Suprapubic skin (tissue), 4 donors: ENCODE measurements around the gene LIG4. TPM values are rescaled to one million over a fixed set of nuclear protein-coding genes. Genes with fewer than 3 reads are reported as not detected.

Source experiments
- DNase-seq, 2 donors: peaks; one replicate each; pipeline ENCODE4 v3.0.0-alpha.2; 2019; ENCODE audit warnings: low spot score in 2 of 2
- H3K27ac ChIP-seq: fragments of 200-600 bp; sonication (generic); one replicate; pipeline ENCODE4 v1.5.1; 2019
- H3K27me3 ChIP-seq: fragments of 200-600 bp; sonication (generic); one replicate; pipeline ENCODE4 v1.5.1; 2019
- H3K36me3 ChIP-seq: fragments of 200-600 bp; sonication (generic); one replicate; pipeline ENCODE4 v1.5.1; 2019
- H3K4me1 ChIP-seq: fragments of 200-600 bp; sonication (generic); one replicate; pipeline ENCODE4 v1.5.1; 2019
- H3K4me3 ChIP-seq: fragments of 200-600 bp; sonication (generic); one replicate; pipeline ENCODE4 v1.5.1; 2019; ENCODE audit warnings: mild to moderate bottlenecking
- H3K9me3 ChIP-seq: fragments of 200-600 bp; sonication (generic); one replicate; pipeline ENCODE4 v1.5.1; 2019
- EP300 ChIP-seq: sonication (generic); formaldehyde crosslinking; IDR thresholded peaks from one replicate; pipeline ENCODE4 v1.6.1; 2017; ENCODE audit warnings: antibody characterized with exemption
- POLR2A ChIP-seq, 2 donors: fragments of 450-650 bp; IDR thresholded peaks; one replicate each; pipeline ENCODE4 v1.6.1; 2017; ENCODE audit warnings: antibody characterized with exemption in 2 of 2, mild to moderate bottlenecking in 2 of 2, moderate library complexity in 2 of 2
- POLR2AphosphoS5 ChIP-seq, 3 donors: sonication (generic); formaldehyde crosslinking; IDR thresholded peaks; one replicate each; pipeline ENCODE4 v1.6.1; 2017; ENCODE audit warnings: antibody characterized with exemption in 3 of 3
- whole genome bisulfite sequencing: methylation state at CpG from one replicate; pipeline ENCODE4 v1.1.5; 2018; 5-methylcytosine and 5-hydroxymethylcytosine counted together
- total RNA-seq, 4 donors: library from RNA; depleted of rRNA; stranded (reverse); fragments of >200 nt; gene quantifications; one replicate each; pipeline ENCODE4 v1.1.0, GENCODE V29; 2016
- TF ChIP-seq, protein P1 (sequence below), 2 donors: fragments of 200-600 bp in 1 of 2; fragments of 450-650 bp in 1 of 2; sonication (generic) in 1 of 2; IDR thresholded peaks; one replicate each; pipeline ENCODE4 v1.5.1; 2016 to 2019; ENCODE audit warnings: antibody characterized with exemption in 2 of 2, mild to moderate bottlenecking in 1 of 2, moderate library complexity in 1 of 2

LIG4 gene
- total RNA-seq, 4 donors from 2014 or later = 5.2 to 8.0 (median 6.5) TPM

DNA sequence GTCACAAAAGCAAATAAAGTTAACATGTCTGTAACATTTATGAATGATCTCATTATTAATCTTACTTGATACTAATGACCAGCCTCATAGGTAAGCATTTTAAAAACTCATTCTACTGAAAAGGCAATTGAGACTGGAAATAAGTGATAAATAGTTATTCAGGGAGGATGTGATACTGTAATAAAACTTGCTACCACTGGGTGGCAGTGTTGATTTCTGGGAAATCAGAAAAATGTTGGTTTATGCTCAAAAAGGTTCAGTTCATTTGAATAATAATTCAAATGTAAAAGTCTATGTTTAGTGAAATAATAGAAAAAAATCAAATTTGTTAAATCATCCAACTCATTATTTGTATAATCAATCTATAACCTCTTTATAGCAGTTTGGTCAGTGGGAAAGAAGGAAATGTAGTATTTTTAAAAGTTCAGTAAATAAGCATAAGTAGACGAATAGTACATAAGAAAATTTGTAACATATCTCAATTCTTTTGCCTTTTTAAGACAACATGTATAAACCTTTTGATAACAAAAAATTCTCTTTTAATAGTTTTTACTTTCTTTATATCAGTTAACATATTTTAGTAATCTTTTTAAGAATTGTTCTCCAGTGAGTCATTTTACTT is 12.4 kb upstream of the LIG4 start:
- 86% methylated on average over 1 of the region's 1 CpG for WGBS
- H3K4me1 ChIP-seq = peaks cover 7% of the 10 kb centered on the region

DNA sequence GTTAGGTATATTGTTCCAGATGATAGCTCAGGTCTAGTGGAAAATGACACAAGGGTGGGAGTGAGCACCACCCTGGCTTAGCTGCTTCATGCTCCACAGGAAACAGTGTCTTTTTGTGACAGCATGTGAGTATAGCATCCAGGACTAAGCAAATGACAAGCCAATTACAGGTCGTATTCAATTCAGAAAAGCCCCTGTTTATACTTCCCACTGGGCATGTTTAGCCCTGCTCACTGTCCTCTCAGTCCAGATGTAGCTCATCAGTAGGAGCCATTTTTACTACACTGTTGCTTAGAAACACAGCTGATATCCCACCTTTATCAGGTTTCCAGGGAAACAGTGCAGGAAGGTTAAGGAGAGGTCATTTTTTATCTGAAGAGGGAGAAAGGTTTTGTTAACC is 10.8 kb upstream of the LIG4 start:
- H3K4me3 ChIP-seq = no peak overlapping the region
- H3K36me3 ChIP-seq = no peaks in the 10 kb centered on the region
- no peak for DNase-seq
- H3K27ac ChIP-seq = no peak overlapping the region
- TF ChIP-seq POLR2AphosphoS5 (IDR thresholded peaks at IDR 0.05) (no peak), POLR2A (IDR thresholded peaks at IDR 0.05) (no peak), EP300 (no peak)
- TF ChIP-seq, protein P1, sequence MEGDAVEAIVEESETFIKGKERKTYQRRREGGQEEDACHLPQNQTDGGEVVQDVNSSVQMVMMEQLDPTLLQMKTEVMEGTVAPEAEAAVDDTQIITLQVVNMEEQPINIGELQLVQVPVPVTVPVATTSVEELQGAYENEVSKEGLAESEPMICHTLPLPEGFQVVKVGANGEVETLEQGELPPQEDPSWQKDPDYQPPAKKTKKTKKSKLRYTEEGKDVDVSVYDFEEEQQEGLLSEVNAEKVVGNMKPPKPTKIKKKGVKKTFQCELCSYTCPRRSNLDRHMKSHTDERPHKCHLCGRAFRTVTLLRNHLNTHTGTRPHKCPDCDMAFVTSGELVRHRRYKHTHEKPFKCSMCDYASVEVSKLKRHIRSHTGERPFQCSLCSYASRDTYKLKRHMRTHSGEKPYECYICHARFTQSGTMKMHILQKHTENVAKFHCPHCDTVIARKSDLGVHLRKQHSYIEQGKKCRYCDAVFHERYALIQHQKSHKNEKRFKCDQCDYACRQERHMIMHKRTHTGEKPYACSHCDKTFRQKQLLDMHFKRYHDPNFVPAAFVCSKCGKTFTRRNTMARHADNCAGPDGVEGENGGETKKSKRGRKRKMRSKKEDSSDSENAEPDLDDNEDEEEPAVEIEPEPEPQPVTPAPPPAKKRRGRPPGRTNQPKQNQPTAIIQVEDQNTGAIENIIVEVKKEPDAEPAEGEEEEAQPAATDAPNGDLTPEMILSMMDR (IDR thresholded peaks at IDR 0.05) = no peak
- peaks cover 7% of the 10 kb centered on the region for H3K4me1 ChIP-seq
- H3K27me3 ChIP-seq = no peaks in the 10 kb centered on the region
- 0% methylated on average over 1 of the region's 1 CpG for WGBS
- H3K9me3 ChIP-seq = no peaks in the 10 kb centered on the region

More for the DNA sequence above, 12.4 kb upstream of the LIG4 start:
- no peaks in the 10 kb centered on the region for H3K9me3 ChIP-seq
- TF ChIP-seq POLR2AphosphoS5 (IDR thresholded peaks at IDR 0.05) = no peak
- TF ChIP-seq EP300 = no peak
- TF ChIP-seq POLR2A (IDR thresholded peaks at IDR 0.05) = no peak
- TF ChIP-seq, protein P1 (IDR thresholded peaks at IDR 0.05) = peak; percentile 52 to 68
- H3K27ac ChIP-seq = no peak overlapping the region
- no peak for DNase-seq
- no peaks in the 10 kb centered on the region for H3K36me3 ChIP-seq
- no peak overlapping the region for H3K4me3 ChIP-seq
- H3K27me3 ChIP-seq = no peaks in the 10 kb centered on the region

DNA sequence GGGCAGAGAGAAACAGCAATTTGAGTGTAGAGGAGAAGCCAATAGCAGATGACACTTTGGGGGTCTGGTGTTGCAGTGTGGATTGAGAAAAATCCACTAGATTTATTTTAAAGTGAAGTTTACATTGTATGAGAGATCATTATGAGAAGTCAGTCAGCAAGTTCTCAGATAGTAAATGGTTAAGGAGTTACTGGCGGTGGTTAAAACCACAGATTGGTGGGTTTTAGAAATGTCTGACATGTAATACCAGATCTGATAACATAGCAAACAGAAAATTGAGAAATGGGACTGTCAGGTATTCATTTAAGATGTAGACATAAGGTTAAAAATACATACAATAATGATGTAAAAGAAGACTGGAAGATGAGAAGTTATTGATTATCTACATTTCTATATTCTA is 10.1 kb upstream of the LIG4 start:
- 59% methylated on average over 1 of the region's 1 CpG for WGBS
- Histone ChIP-seq H3K27me3 (no peaks in the 10 kb centered on the region), H3K27ac (no peak overlapping the region), H3K4me3 (no peak overlapping the region), H3K36me3 (no peaks in the 10 kb centered on the region), H3K9me3 (no peaks in the 10 kb centered on the region), H3K4me1 (peaks cover 9% of the 10 kb centered on the region)
- DNase-seq = no peak
- no peak for TF ChIP-seq POLR2A (IDR thresholded peaks at IDR 0.05)
- TF ChIP-seq, protein P1 (IDR thresholded peaks at IDR 0.05) = no peak
- no peak for TF ChIP-seq POLR2AphosphoS5 (IDR thresholded peaks at IDR 0.05)
- no peak for TF ChIP-seq EP300

DNA sequence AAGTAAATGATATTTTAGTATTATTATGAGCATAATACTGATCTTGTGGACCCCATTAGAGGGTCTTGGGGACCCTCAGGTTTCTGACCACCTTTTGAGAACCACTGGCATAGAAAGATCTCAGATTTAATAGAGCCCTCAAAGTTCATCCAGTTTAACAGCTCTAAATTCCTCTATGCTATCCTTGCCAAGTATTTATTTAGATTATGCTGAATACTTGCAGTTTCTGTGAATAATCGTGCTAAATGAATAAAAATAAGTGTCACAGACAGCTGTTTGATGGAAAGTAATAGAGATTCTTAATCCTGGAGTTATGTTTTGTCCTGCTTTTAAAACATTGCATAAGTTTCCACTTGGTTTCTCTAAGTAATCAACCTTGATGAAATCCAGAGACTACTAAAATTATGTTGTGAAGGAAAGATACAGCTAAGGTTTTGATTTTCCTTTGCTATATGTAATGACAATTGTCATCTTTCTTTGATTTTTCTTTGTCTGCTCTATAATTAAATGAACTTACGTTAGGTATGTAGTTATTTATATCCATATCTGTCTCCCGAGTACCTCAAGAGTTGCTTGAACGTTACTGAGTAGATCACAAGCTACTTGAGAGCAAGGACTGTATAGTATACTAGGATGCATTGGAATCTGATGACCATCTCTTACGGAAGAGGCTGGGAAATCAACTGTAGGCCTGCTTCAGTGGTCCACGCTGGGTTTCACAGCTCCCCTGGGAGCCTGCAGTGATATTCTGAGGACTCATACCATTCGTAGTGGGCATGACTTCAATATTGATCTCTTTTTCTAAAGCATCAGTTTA is 8.6 kb upstream of the LIG4 start:
- TF ChIP-seq POLR2AphosphoS5 (IDR thresholded peaks at IDR 0.05) = no peak
- no peak for TF ChIP-seq EP300
- no peak for TF ChIP-seq POLR2A (IDR thresholded peaks at IDR 0.05)
- TF ChIP-seq, protein P1 (IDR thresholded peaks at IDR 0.05) = no peak
- H3K27me3 ChIP-seq = no peaks in the 10 kb centered on the region
- no peaks in the 10 kb centered on the region for H3K9me3 ChIP-seq
- peaks cover 25% of the 10 kb centered on the region for H3K4me1 ChIP-seq
- no peak for DNase-seq
- 82% methylated on average over 7 of the region's 7 CpGs for WGBS
- no peak overlapping the region for H3K27ac ChIP-seq
- H3K36me3 ChIP-seq = no peaks in the 10 kb centered on the region
- no peak overlapping the region for H3K4me3 ChIP-seq

DNA sequence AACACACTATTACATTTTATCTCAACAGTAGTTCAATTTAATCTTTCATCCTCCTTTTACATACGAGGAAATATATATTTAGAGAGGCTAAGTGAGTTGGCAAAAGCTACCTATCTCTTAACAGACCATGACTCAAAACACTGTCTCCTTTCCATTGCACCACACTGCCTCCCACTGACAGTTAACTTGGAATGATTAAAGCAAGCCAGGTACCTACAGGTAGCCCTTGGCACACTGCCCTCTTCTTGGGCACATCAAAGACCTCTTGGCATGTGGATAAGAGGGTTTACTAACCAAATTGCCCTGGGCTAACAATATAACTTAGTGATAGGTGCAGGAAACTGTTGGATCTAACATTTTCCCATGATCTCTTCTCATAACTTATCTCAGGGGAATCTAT is 4.7 kb upstream of the LIG4 start:
- Histone ChIP-seq H3K4me1 (peaks cover 47% of the 10 kb centered on the region), H3K27me3 (no peaks in the 10 kb centered on the region), H3K9me3 (no peaks in the 10 kb centered on the region), H3K4me3 (no peak overlapping the region), H3K36me3 (no peaks in the 10 kb centered on the region), H3K27ac (no peak overlapping the region)
- 25% methylated on average over 1 of the region's 1 CpG for WGBS
- TF ChIP-seq EP300 (no peak), POLR2AphosphoS5 (IDR thresholded peaks at IDR 0.05) (no peak), POLR2A (IDR thresholded peaks at IDR 0.05) (no peak)
- TF ChIP-seq, protein P1 (IDR thresholded peaks at IDR 0.05) = no peak
- no peak for DNase-seq
